Endothelial cell of umbilical vein (primary cell): ENCODE measurements around the gene ENOX2. TPM values are rescaled to one million over a fixed set of nuclear protein-coding genes. Genes with fewer than 3 reads are reported as not detected.

Experiments
- BruUV-seq: library from RNA; stranded (reverse); fragments of 400-500 nt; replicated peaks from 2 replicates; lab custom pipeline; 2021; lab: Mats Ljungman, UMichigan
- CTCF ChIA-PET: fragments of 300-600, 350-600 bp; sonication (Branson Sonifier 250); formaldehyde crosslinking; loops from one replicate; lab custom pipeline; 2021; ENCODE audit warnings: antibody characterized with exemption, inconsistent platforms; lab: Charles Lee
- POLR2A ChIA-PET: fragments of 300-600, 350-600 bp; sonication (Branson Sonifier 250); formaldehyde crosslinking; loops from one replicate; lab custom pipeline; 2021; ENCODE audit warnings: antibody characterized with exemption, inconsistent platforms; lab: Charles Lee
- DNase-seq: peaks from one replicate; pipeline ENCODE4 v3.0.0-alpha.2; 2011; ENCODE audit warnings: low read depth, low spot score
- FAIRE-seq: peaks from 2 replicates; lab custom pipeline; 2011; peaks lifted over from hg19 to GRCh38; lab: Jason Lieb, UNC
- H2AFZ ChIP-seq: 2 replicates; pipeline ENCODE4 v1.6.0; 2012; ENCODE audit warnings: low read depth, low read length, control low read depth, inconsistent platforms
- H3K27ac ChIP-seq: 2 replicates; pipeline ENCODE4 v1.5.1; 2011; ENCODE audit warnings: low read depth, mild to moderate bottlenecking, control low read depth, low read length, moderate library complexity; ENCODE audit not compliant: insufficient read depth
- H3K27me3 ChIP-seq, 2 experiments: 2 replicates each; pipeline versions ENCODE4 v1.6.0 to v1.6.1; 2011; ENCODE audit warnings: low read length in 2 of 2, mixed read lengths in 1 of 2; ENCODE audit not compliant: control insufficient read depth in 2 of 2, insufficient read depth in 2 of 2
- H3K36me3 ChIP-seq, 2 experiments: 2 replicates in 1 of 2; 3 replicates in 1 of 2; pipeline ENCODE4 v1.5.1; 2011; ENCODE audit warnings: low read length in 2 of 2, mild to moderate bottlenecking in 1 of 2, moderate library complexity in 1 of 2; ENCODE audit not compliant: control insufficient read depth in 2 of 2, insufficient read depth in 2 of 2; ENCODE audit errors: extremely low read depth in 1 of 2
- H3K4me1 ChIP-seq: 3 replicates; pipeline ENCODE4 v1.5.1; 2011; ENCODE audit warnings: mild to moderate bottlenecking, low read length; ENCODE audit not compliant: control insufficient read depth, insufficient read depth; ENCODE audit errors: extremely low read depth
- H3K4me2 ChIP-seq: 2 replicates; pipeline ENCODE4 v1.6.1; 2011; ENCODE audit warnings: low read length, control low read depth, mixed read lengths; ENCODE audit not compliant: insufficient read depth
- H3K4me3 ChIP-seq, 3 experiments: fragments of 200-600 bp in 1 of 3; sonication (generic), shearing (Covaris generic) in 1 of 3; replicated peaks in 1 of 3; 2 replicates each; pipeline ENCODE4 v1.5.1; 2011 to 2016; ENCODE audit warnings: control low read depth in 3 of 3, low read length in 3 of 3, mild to moderate bottlenecking in 2 of 3, inconsistent platforms in 1 of 3, low read depth in 1 of 3, moderate library complexity in 1 of 3; ENCODE audit not compliant: insufficient read depth in 1 of 3
- H3K79me2 ChIP-seq: 2 replicates; pipeline ENCODE4 v1.6.0; 2012; ENCODE audit warnings: low read length, inconsistent platforms; ENCODE audit not compliant: control insufficient read depth, insufficient read depth
- H3K9ac ChIP-seq: replicated peaks from 2 replicates; pipeline ENCODE3; 2011; ENCODE audit warnings: low read length, control low read depth; ENCODE audit not compliant: insufficient read depth; ENCODE audit errors: extremely low read depth
- H3K9me1 ChIP-seq: replicated peaks from 3 replicates; pipeline ENCODE4 v1.6.0; 2011; ENCODE audit warnings: mild to moderate bottlenecking, low read length; ENCODE audit not compliant: control insufficient read depth, insufficient read depth; ENCODE audit errors: extremely low read depth
- H3K9me3 ChIP-seq: replicated peaks from 2 replicates; pipeline ENCODE4 v1.5.1; 2012; ENCODE audit warnings: low read length, inconsistent platforms; ENCODE audit not compliant: control insufficient read depth, insufficient read depth
- H4K20me1 ChIP-seq: replicated peaks from 2 replicates; pipeline ENCODE3; 2011; ENCODE audit warnings: mild to moderate bottlenecking, low read length; ENCODE audit not compliant: control insufficient read depth, insufficient read depth; ENCODE audit errors: extremely low read depth
- CTCF ChIP-seq, 2 donors: IDR thresholded peaks; 1 replicate in 1 of 2; 2 replicates in 1 of 2; pipeline ENCODE4 v1.5.1; 2011; ENCODE audit warnings: low read length in 2 of 2, mild to moderate bottlenecking in 2 of 2, moderate library complexity in 2 of 2, control low read depth in 1 of 2, inconsistent platforms in 1 of 2, low read depth in 1 of 2; ENCODE audit not compliant: insufficient read depth in 1 of 2; ENCODE audit errors: extremely low read depth in 1 of 2
- EZH2 ChIP-seq: IDR thresholded peaks from 2 replicates; pipeline ENCODE4 v1.6.1; 2012; ENCODE audit warnings: borderline replicate concordance, low read depth, mild to moderate bottlenecking, moderate library complexity, low read length, inconsistent platforms; ENCODE audit not compliant: severe bottlenecking
- FOS ChIP-seq: IDR thresholded peaks from 2 replicates; pipeline ENCODE4 v1.6.1; 2011; ENCODE audit warnings: mild to moderate bottlenecking, low read length, moderate library complexity, borderline replicate concordance; ENCODE audit not compliant: insufficient read depth
- GATA2 ChIP-seq: IDR thresholded peaks from 2 replicates; pipeline ENCODE4 v1.7.0; 2011; ENCODE audit warnings: low read depth, mild to moderate bottlenecking, moderate library complexity, mixed read lengths, low read length; ENCODE audit not compliant: insufficient read length, insufficient read depth
- JUN ChIP-seq: IDR thresholded peaks from 2 replicates; pipeline ENCODE4 v1.6.1; 2011; ENCODE audit warnings: borderline replicate concordance, low read depth; ENCODE audit not compliant: insufficient read length, insufficient read depth
- MAX ChIP-seq: IDR thresholded peaks from 2 replicates; pipeline ENCODE4 v1.6.1; 2011; ENCODE audit not compliant: insufficient read depth, insufficient read length
- MYC ChIP-seq: IDR thresholded peaks from one replicate; pipeline ENCODE4 v1.6.1; 2011; ENCODE audit warnings: mild to moderate bottlenecking, low read depth, low read length
- POLR2A ChIP-seq: IDR thresholded peaks from 2 replicates; pipeline ENCODE4 v1.6.1; 2012; ENCODE audit warnings: low read depth, mild to moderate bottlenecking, control low read depth, low read length
- POLR2AphosphoS5 ChIP-seq: IDR thresholded peaks from 2 replicates; pipeline ENCODE4 v1.6.1; 2012; ENCODE audit warnings: low read depth, mild to moderate bottlenecking, control low read depth, low read length, moderate library complexity; ENCODE audit not compliant: insufficient read depth
- dilution Hi-C: fragments of 300-500 bp; cut with MboI; formaldehyde crosslinking; loops from one replicate; pipeline ENCODE4 v1.15.0; 2019; ENCODE audit warnings: low sequenced_read_pairs; ENCODE audit not compliant: extremely low pct_ligation_motif_present
- intact Hi-C: fragments of 100-400 bp; cut with micrococcal nuclease; formaldehyde crosslinking; loops from one replicate; pipeline ENCODE4 v1.10.0; 2022
- polyA plus RNA-seq, 4 experiments: library from polyadenylated mRNA; depleted of rRNA in 3 of 4; stranded (reverse) in 3 of 4; unstranded in 1 of 4; fragments of >200 nt; gene quantifications; 2 replicates each; pipeline versions ENCODE4 v1.2.1 to v1.2.3, GENCODE V29; 2011 to 2012; ENCODE audit warnings: missing spikeins in 1 of 4
- total RNA-seq: library from RNA; stranded (reverse); gene quantifications from 2 replicates; pipeline ENCODE4 v1.2.3, GENCODE V29; 2021

Gene ENOX2
- total and polyA plus RNA-seq, 2 donors (not counting 3 experiments of a cell fraction or from before 2014, with no cell fraction given), result 5.5 to 13.1 TPM

- DNase-seq, result no peak
- no peaks in the 10 kb centered on the region for H3K36me3 ChIP-seq
- dilution Hi-C loops (no loop called here), intact Hi-C loops (no loop called here)
- H3K9ac ChIP-seq, result no peak overlapping the region
- no peak overlapping the region for H3K4me2 ChIP-seq
- H3K79me2 ChIP-seq, result no peaks in the 10 kb centered on the region
- CTCF ChIA-PET, result interaction anchor here (0.8 kb wide), 1 partner anchor 196 kb away, joined by 4 read pairs; no protein-coding TSS in a partner anchor
- H2AFZ ChIP-seq, result no peak overlapping the region
- no peaks in the 10 kb centered on the region for H3K9me1 ChIP-seq
- peaks cover 11% of the 10 kb centered on the region for H3K4me1 ChIP-seq
- H3K27ac ChIP-seq, result no peak overlapping the region
- H3K4me3 ChIP-seq, result no peak overlapping the region
- no peaks in the 10 kb centered on the region for H4K20me1 ChIP-seq
- TF ChIP-seq MYC, result no peak
- no peak for TF ChIP-seq MAX
- TF ChIP-seq GATA2, result no peak
- no peak for TF ChIP-seq JUN
- no peak for TF ChIP-seq POLR2AphosphoS5
- TF ChIP-seq POLR2A, result no peak
- no peak for TF ChIP-seq EZH2
- TF ChIP-seq CTCF (IDR thresholded peaks at IDR 0.05; ENCODE audit: extremely low read depth in 1 of 2, insufficient read depth in 1 of 2, low read depth in 1 of 2, low read length in 2 of 2), result no peak
- no peak for TF ChIP-seq FOS
- FAIRE-seq, result no peak
- H3K9me3 ChIP-seq, result no peaks in the 10 kb centered on the region
- POLR2A ChIA-PET, result no interaction called here
- H3K27me3 ChIP-seq, result no peaks in the 10 kb centered on the region
- no TSS peak for BruUV-seq
These were observed 130.8 kb downstream of the ENOX2 start for GRCh38 chrX:130772105-130772775.
